Activated T-cell treated with anti-CD3 and anti-CD28 coated beads for 1 hour (primary cell): ENCODE measurements around the gene XPO4.
"Not testable (repeated sequence)": the region's sequence is repeated elsewhere in the genome, so short reads cannot be mapped to it uniquely, and the experiment has no call there.

Experiments used
- DNase-seq: peaks from one replicate; pipeline ENCODE4 v3.0.0-alpha.2; 2020; ENCODE audit warnings: low read depth

XPO4 gene

DNA sequence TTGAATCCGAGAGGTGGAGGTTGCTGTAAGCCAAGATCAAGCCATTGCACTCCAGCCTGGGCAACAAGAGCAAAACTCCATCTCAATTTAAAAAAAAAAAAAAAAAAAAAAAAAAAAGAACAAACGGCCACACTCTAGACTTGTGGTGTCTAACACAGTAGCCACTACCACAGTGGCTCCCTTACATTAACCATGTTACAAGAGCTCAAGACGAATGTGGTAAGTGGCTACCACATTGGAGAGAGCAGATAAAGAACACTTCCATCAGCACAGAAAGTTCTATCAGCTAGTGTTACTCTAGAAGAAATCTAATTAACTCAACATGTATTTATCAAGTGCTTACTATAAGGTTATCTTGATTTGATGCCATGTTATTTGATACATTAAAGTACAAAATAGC, 11.5 kb downstream of the XPO4 start:
- no peak for DNase-seq

DNA sequence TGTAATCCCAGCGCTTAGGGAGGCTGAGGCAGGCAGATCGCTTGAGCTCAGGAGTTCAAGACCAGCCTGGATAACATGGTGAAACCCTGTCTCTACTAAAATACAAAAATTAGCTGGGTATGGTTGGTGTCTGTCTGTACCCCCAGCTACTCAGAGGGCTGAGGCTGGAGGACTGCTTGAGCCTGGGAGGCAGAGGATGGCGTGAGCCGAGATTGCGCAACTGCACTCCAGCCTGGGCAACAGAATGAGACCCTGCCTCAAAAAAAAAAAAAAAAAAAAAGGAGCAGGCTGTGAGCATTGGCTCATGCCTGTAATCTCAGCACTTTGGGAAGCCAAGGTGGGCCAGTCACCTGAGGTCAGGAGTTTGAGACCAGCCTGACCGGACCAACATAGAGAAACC, 12.0 kb downstream of the XPO4 start:
- not testable (repeated sequence) for DNase-seq

DNA sequence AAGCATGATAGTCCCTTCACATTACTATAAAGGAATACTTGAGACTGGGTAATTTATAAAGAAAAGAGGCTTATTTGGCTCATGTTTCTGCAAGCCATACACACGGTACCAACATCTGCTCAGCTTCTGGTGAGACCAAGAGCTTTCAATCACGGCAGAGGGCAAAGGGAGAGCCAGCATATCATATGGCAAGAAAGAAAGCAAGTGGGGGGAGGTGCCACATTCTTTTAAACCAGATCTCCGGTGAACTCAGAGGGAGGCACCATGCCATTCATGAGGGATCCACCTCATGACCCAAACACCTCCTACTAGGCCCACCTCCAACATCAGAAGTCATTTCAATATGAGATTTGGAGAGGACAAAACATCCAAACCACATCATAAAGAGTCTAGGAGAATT, 20.3 kb downstream of the XPO4 start:
- DNase-seq: no peak

DNA sequence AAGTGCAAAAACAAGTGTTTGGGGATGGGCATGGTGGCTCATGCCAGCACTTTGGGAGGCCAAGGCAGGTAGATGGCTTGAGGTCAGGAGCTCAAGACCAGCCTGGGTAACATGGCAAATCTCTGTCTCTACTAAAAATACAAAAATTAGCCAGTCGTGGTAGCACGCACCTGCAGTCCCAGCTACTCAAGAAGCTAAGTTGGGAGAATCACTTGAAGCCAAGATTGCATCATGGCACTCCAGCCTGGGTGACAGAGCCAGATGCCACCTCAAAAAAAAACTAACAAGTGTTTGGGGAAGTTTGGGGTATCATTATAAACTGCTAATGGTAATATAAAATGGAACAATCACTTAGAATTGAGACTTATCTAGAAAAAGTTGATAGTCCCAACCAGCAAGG, 24.6 kb downstream of the XPO4 start:
- DNase-seq: no peak

- not testable (repeated sequence) for DNase-seq
Measured at GRCh38 chr13:20876802-20877201, 25.7 kb downstream of the XPO4 start.

DNA sequence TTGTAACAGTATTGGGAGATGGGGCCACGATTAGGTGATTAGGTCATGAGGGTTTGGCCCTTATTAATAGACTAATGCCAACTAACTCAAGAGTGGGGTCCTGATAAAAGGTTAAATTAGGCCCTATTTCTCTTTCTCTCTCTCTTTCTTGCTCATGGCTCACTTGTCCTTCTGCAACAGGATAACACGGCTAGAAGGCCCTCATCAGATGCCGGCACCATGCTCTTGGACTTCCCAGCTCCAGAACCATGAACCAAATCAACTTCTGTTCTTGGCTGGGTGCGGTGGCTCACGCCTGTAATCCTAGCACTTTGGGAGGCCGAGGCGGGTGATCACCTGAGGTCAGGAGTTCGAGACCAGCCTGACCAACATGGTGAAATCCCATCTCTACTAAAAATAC, 28.1 kb downstream of the XPO4 start:
- not testable (repeated sequence) for DNase-seq

- DNase-seq: no peak
Measured at GRCh38 chr13:20873348-20873747, 29.2 kb downstream of the XPO4 start.

DNA sequence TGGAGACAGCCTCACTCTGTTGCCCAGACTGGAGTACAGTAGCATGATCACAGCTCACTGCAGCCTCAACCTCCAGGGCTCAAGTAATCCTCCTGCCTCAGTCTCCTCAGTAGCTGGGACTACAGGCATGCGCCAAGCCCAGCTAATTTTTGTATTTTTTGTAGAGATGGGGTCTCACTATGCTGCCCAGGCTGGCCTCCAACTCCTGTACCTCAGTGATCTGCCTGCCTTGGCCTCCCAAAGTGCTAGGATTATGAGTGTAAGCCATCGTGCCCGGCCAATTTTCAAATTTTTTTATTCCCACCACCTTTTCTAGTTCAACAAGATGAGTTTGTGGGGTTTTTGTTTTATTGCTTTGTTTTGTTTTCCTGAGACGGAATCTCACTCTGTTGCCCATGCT, 31.7 kb downstream of the XPO4 start:
- DNase-seq: no peak

DNA sequence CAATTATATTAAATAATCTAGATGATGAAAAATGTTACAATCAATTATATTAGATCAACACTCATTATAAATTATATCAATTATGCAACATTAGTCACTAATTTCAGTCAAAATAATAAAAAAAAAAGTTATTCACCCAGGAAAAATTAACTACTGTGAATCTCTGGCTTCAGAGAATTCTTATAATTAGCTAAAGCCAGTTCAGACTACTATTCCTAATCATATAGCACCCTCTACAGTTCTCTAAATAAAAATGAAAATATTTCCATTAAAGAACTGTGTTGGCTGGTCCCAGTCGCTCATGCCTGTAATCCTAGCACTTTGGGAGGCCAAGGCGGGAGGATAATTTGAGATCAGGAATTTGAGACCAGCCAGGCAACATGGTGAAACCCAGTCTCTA, 33.0 kb downstream of the XPO4 start:
- DNase-seq: no peak

- DNase-seq: no peak
Measured at GRCh38 chr13:20867408-20867807, 35.1 kb downstream of the XPO4 start.

DNA sequence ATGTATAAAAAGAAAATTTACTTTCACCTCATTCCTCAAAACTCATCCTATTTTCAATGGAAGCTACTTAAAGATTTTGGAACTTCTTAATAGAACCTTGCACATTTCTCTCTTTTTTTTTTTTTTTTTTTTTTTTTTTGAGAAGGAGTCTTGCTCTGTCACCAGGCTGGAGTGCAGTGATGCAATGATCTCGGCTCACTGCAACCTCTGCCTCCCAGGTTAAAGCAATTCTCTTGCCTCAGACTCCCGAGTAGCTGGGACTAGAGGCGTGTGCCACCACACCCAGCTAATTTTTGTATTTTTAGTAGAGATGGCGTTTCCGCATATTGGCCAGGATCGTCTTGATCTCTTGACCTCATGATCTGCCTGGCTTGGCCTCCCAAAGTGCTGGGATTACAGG, 40.9 kb downstream of the XPO4 start:
- DNase-seq: not testable (repeated sequence)

DNA sequence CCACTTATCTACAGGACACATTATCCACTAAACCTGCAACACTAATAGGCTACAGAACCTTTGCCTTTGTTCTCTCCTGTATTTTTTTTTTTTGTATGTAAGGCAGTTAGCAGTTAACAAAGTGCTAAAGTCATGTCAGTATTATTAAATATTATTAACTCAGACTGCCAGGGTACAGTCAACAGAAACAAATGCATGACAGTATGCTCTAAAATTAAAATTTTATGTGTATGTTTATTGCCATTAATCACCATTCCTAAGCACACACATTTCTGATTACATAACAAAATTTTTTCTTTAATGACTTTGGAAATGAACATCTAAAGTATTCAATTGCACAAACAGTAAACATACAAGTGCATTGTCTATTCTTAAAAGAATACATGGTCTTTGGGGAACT, 41.7 kb downstream of the XPO4 start:
- DNase-seq: no peak

- no peak for DNase-seq
Measured at GRCh38 chr13:20856650-20857049, 45.9 kb downstream of the XPO4 start.

DNA sequence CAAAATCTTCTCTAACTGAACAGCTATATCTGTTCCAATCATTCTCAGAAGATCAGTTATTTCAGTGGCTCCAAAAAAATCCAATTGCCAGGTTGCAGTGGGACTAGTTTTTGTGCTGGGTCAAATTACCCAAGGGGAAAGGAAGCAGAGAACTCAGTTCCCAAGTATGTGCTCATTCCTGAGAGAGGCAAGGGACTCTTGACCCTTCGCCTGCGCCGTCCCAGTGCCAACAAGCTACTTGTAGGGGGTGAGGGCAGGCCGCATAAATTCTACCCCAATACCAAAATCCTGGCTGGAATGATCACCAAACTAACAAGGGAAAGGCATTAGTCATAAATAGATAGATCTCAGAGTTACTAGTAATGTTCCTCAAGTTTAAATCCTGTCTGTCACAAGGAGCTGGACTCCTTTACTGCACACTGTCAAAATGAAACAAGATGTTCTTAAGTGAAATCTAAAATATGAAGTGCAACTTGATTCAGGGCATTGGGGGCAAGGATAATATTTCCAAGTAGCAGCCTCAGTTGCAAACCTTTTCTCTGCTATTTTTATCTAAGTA, 50.6 kb downstream of the XPO4 start:
- DNase-seq: no peak

DNA sequence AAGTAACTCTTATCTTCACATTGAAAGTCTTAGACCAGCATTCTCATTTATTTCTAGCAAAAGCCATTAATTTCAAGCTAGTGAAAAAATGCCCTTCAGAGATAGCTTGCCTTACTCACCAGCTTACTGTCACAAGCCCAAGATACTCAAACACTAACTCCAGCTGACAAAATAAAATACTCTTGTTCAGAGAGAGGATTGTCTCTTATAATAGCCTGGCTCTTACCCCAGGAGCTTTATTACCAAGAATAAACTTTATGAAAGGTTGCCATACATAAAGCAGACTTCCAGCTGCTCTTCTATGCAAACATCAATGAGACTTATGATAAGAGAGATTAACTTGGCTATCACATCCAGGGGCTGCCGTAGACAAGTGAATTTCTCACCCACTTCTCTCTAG, 53.6 kb downstream of the XPO4 start:
- no peak for DNase-seq

DNA sequence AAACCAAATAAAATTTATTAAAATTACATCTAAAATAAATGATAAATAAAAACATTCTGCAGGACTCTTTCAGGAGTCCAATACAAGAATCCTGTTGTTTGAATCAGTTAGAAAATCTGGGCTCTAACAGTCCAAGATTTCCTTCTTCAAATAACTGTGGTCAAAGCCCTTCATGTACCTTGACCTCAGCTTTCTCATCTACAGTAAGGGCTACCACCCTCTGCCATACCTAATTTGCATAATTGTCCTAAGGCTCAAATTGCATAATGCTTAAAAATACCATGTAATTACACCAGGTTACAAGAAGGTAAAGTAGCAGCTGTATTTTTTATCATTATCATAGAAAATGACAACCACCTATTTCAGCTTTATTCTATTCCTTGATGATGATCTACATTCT, 54.3 kb downstream of the XPO4 start:
- no peak for DNase-seq

DNA sequence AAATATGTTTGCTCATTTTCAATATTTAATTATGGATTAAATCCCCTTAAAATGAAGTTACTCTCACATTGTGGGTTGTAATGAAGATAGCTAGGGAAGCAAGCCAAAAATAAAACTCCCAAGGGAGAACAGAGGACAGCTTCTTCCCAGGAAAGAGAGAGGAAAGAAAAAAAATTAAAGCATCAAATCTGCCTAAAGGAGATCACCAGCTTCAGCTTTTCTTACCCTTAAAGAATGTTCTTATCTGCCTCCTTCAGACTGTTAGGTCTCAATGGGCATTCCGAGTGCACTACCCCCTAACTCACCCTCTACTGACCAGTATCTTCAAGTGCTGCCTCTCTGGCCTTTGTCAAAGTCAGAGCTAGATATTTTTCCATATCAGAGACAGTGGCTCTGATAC, 55.2 kb downstream of the XPO4 start:
- DNase-seq: no peak

GRCh38 chr13:20843166-20843565, 59.4 kb downstream of the XPO4 start:
- DNase-seq: no peak

DNA sequence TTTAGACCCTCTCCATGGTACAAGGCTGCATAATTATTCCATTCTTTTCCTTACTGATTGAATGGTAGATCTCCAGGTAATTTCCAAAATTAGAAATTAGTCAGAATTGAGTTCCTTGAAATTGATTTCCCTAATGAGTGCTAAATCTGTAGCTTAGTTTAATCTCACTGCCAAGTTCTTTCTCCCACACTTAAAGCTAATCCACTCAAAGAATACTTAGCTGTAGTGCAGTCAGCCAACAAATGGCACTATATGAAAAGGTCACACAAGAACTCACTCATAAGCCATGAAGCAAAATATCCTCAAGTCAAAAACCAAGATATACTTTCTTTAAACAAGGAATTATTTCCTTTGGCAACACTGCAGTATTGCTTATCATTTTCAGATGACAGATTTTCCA, 62.0 kb downstream of the XPO4 start:
- DNase-seq: no peak

GRCh38 chr13:20833900-20834679, 68.5 kb downstream of the XPO4 start:
- DNase-seq: no peak

- DNase-seq: no peak
Measured at GRCh38 chr13:20832861-20833260, 69.7 kb downstream of the XPO4 start.

GRCh38 chr13:20831933-20832332, 70.6 kb downstream of the XPO4 start:
- DNase-seq: no peak

DNA sequence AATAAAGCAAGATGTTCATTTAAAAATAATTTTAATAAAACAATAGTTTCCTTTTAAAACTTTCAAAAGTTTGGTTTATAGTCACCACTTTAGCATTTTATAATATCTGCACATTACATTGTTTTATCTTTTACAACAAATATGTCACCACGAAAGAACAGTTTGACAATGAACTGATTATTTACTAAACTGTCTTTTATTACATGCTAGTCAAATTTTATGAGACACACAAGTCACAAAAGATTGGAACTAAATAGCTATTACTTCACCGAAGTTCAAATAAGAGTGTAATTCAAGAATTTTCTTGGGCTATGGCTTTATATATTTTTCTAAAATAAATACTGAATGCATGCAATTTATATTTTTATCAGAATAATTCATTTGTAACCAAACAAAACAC, 71.3 kb downstream of the XPO4 start:
- no peak for DNase-seq
